Natural killer cell (primary cell): ENCODE results near the gene ENAH. TPM values are rescaled to one million over a fixed set of nuclear protein-coding genes. Genes with fewer than 3 reads are reported as not detected.

Experiments used
- ATAC-seq, 3 donors: fragments of 150-1000 bp in 2 of 3; fragments of 200-7000 bp in 1 of 3; cut with Tn5 transposase; 1 replicate in 1 of 3; 2 replicates in 2 of 3; pipeline ENCODE4 v1.10.0; 2021; ENCODE audit warnings: mild to moderate bottlenecking in 2 of 3, moderate library complexity in 2 of 3
- DNase-seq, 2 donors: peaks; one replicate each; pipeline versions ENCODE4 v3.0.0 to v3.0.0-alpha.2; 2013 to 2021; ENCODE audit warnings: mixed read lengths in 1 of 2
- H3K27ac ChIP-seq: one replicate; pipeline ENCODE4 v1.5.1; 2013; ENCODE audit warnings: mild to moderate bottlenecking, low read length
- H3K27me3 ChIP-seq: one replicate; pipeline ENCODE4 v1.6.1; 2013; ENCODE audit warnings: low read length; ENCODE audit not compliant: control insufficient read depth, insufficient read depth
- H3K36me3 ChIP-seq: one replicate; pipeline ENCODE4 v1.6.1; 2013; ENCODE audit warnings: low read length; ENCODE audit not compliant: control insufficient read depth, insufficient read depth
- H3K4me1 ChIP-seq: one replicate; pipeline ENCODE4 v1.6.1; 2013; ENCODE audit warnings: low read length; ENCODE audit not compliant: control insufficient read depth, insufficient read depth
- H3K4me3 ChIP-seq: one replicate; pipeline ENCODE4 v1.5.1; 2013; ENCODE audit warnings: low read length
- H3K9me3 ChIP-seq: one replicate; pipeline ENCODE4 v1.6.1; 2013; ENCODE audit warnings: low read length; ENCODE audit not compliant: control insufficient read depth, insufficient read depth
- H3K27ac Mint-ChIP-seq, 2 donors: one replicate each; pipeline ENCODE4 v1.8.0; 2022; ENCODE audit warnings: mild to moderate bottlenecking in 2 of 2, mixed read lengths in 2 of 2, moderate library complexity in 1 of 2
- H3K27me3 Mint-ChIP-seq, 2 donors: one replicate each; pipeline ENCODE4 v1.8.0; 2022; ENCODE audit warnings: low read depth in 2 of 2, mixed read lengths in 2 of 2
- H3K36me3 Mint-ChIP-seq: one replicate; pipeline ENCODE4 v1.8.0; 2022; ENCODE audit warnings: mixed read lengths
- H3K4me1 Mint-ChIP-seq, 2 donors: one replicate each; pipeline ENCODE4 v1.8.0; 2022; ENCODE audit warnings: mixed read lengths in 2 of 2
- H3K4me3 Mint-ChIP-seq: one replicate; pipeline ENCODE4 v1.8.0; 2022; ENCODE audit warnings: mild to moderate bottlenecking, moderate library complexity, mixed read lengths
- H3K9me3 Mint-ChIP-seq, 2 donors: one replicate each; pipeline ENCODE4 v1.8.0; 2022; ENCODE audit warnings: mixed read lengths in 2 of 2
- CTCF ChIP-seq: fragments of 200-600 bp; IDR thresholded peaks from one replicate; pipeline ENCODE4 v1.8.0; 2022; ENCODE audit warnings: antibody characterized with exemption
- WGBS: methylation state at CpG from one replicate; pipeline ENCODE4 v1.1.7; 2013; ENCODE audit warnings: missing lambda C conversion rate; ENCODE audit not compliant: insufficient coverage; 5-methylcytosine and 5-hydroxymethylcytosine counted together
- intact Hi-C: fragments of 100-400 bp; cut with micrococcal nuclease; formaldehyde crosslinking; loops from one replicate; pipeline ENCODE4 v1.14.2; 2022
- total RNA-seq, 4 donors: library from RNA; stranded (reverse); fragments of 120-200 nt in 1 of 4; gene quantifications; one replicate each; pipeline versions ENCODE4 v1.2.3 to v1.2.4, GENCODE V29; 2013 to 2022

ENAH gene
- total RNA-seq, 3 donors from 2014 or later (not counting 1 experiment from before 2014, with no cell fraction given) = not detected

- no peaks in the 10 kb centered on the region for H3K36me3 Mint-ChIP-seq
- Histone ChIP-seq H3K27ac (no peak overlapping the region), H3K9me3 (no peaks in the 10 kb centered on the region), H3K4me3 (no peak overlapping the region), H3K36me3 (no peaks in the 10 kb centered on the region), H3K4me1 (peaks cover 64% of the 10 kb centered on the region), H3K27me3 (no peaks in the 10 kb centered on the region)
- no peaks in the 10 kb centered on the region for H3K27me3 Mint-ChIP-seq
- peak in 1 of 2 donors; percentile 37 for DNase-seq
- TF ChIP-seq CTCF = no peak
- ATAC-seq = no peak
- intact Hi-C loops = loop anchor here (5.0 to 10.0 kb wide), 2 partner anchors 301 to 648 kb away; partner anchors contain the start of gene SRP9
- peaks cover 30 to 43% of the 10 kb centered on the region in 2 donors for H3K4me1 Mint-ChIP-seq
- WGBS = 64% methylated on average over 5 of the region's 5 CpGs
- H3K9me3 Mint-ChIP-seq = no peaks in the 10 kb centered on the region
- H3K27ac Mint-ChIP-seq = no peak overlapping the region
- peak overlapping the region; percentile 21 for H3K4me3 Mint-ChIP-seq
Observed at GRCh38 chr1:225476538-225476988, 176.4 kb downstream of the ENAH start.

- Histone ChIP-seq H3K9me3 (no peaks in the 10 kb centered on the region), H3K27ac (no peak overlapping the region), H3K36me3 (no peaks in the 10 kb centered on the region), H3K4me3 (no peak overlapping the region), H3K27me3 (no peaks in the 10 kb centered on the region), H3K4me1 (peaks cover 64% of the 10 kb centered on the region)
- H3K4me1 Mint-ChIP-seq = peaks cover 31 to 45% of the 10 kb centered on the region in 2 donors
- H3K27me3 Mint-ChIP-seq = no peaks in the 10 kb centered on the region
- no peak for ATAC-seq
- H3K36me3 Mint-ChIP-seq = no peaks in the 10 kb centered on the region
- H3K27ac Mint-ChIP-seq = no peak overlapping the region
- TF ChIP-seq CTCF = no peak
- intact Hi-C loops = loop anchor here (5.0 to 10.0 kb wide), 2 partner anchors 301 to 649 kb away; partner anchors contain the start of gene SRP9
- H3K9me3 Mint-ChIP-seq = no peaks in the 10 kb centered on the region
- peak in 1 of 2 donors; percentile 4 for DNase-seq
- 94% methylated on average over 7 of the region's 7 CpGs for WGBS
- no peak overlapping the region for H3K4me3 Mint-ChIP-seq
Observed at GRCh38 chr1:225476100-225476511, 176.8 kb downstream of the ENAH start.

DNA sequence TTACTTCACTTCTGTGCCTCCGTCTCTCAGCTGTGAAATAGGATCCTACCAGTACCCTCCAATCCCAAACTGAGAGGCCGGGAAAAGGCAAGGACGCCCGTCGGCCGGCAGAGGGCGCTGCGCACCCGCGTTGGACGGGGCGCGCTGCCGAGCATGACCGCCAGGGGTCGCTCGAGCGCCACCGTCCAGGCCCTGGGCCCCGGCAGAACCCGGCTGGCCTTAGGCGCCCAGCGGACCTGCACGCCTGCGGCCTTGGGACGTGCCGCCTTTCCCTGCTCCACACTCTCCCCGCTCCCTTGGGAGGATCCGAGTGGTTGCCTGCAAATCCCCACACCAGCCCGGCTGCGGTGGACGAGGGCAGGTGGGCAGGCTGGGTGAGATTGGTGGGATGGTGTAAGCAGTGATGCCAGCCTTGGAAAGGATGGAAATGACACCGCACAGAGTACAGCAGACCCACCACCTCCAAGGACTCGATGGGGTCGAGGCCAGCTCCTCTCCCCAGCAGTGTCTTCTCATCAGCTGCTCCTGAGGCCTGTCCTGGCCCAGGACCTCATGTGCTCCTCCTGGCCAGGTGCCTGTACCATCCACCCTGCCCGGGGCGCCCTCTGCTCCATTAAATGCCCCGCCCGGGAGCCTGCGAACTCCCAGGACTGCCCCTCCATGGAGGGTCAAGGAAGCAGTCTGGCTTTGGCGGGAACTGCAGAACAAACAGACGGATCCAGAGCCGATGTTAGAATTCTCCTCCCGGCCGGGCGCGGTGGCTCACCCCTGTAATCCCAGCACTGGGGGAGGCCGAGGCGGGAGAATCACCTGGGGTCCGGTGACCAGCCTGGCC is 177.7 kb downstream of the ENAH start:
- peak; percentile 100 for TF ChIP-seq CTCF
- Histone ChIP-seq H3K27me3 (no peaks in the 10 kb centered on the region), H3K4me3 (no peak overlapping the region), H3K36me3 (no peaks in the 10 kb centered on the region), H3K9me3 (no peaks in the 10 kb centered on the region), H3K27ac (no peak overlapping the region), H3K4me1 (peaks cover 56% of the 10 kb centered on the region)
- Mint-ChIP-seq H3K4me1 (peaks cover 35 to 48% of the 10 kb centered on the region in 2 donors), H3K27me3 (no peaks in the 10 kb centered on the region), H3K36me3 (no peaks in the 10 kb centered on the region), H3K9me3 (no peaks in the 10 kb centered on the region), H3K4me3 (no peak overlapping the region), H3K27ac (peak overlapping the region; percentile 62 to 77)
- 33% methylated on average over 50 of the region's 50 CpGs for WGBS
- peak; percentile 92 to 96 (median 93) for ATAC-seq
- intact Hi-C loops = loop anchor here (1.0 to 10.0 kb wide), 4 partner anchors 302 to 650 kb away; partner anchors contain the start of gene SRP9
- peak; percentile 81 to 85 for DNase-seq
